Sigmoid colon (tissue), 7 donors: ENCODE results near the gene SEPTIN6. TPM values are rescaled to one million over a fixed set of nuclear protein-coding genes. Genes with fewer than 3 reads are reported as not detected.

Experiments
- DNase-seq: peaks from one replicate; pipeline ENCODE4 v3.0.0-alpha.2; 2019
- H3K27ac ChIP-seq, 4 donors: fragments of 200-600 bp; sonication (generic); one replicate each; pipeline ENCODE4 v1.5.1; 2016 to 2019; ENCODE audit warnings: mild to moderate bottlenecking in 1 of 4
- H3K27me3 ChIP-seq, 3 donors: fragments of 200-600 bp; sonication (generic); one replicate each; pipeline ENCODE4 v1.5.1; 2019; ENCODE audit warnings: mild to moderate bottlenecking in 1 of 3
- H3K36me3 ChIP-seq, 4 donors: fragments of 200-600 bp; sonication (generic); one replicate each; pipeline ENCODE4 v1.5.1; 2016 to 2019
- H3K4me1 ChIP-seq, 4 donors: fragments of 200-600 bp; sonication (generic); one replicate each; pipeline ENCODE4 v1.5.1; 2017 to 2019
- H3K4me3 ChIP-seq, 4 donors: fragments of 200-600 bp; sonication (generic); one replicate each; pipeline ENCODE4 v1.5.1; 2017 to 2019; ENCODE audit warnings: mild to moderate bottlenecking in 2 of 4, moderate library complexity in 1 of 4
- H3K9me3 ChIP-seq, 4 donors: fragments of 200-600 bp in 3 of 4; sonication (generic) in 3 of 4; one replicate each; pipeline versions ENCODE4 v1.5.1 to v1.6.1; 2013 to 2019
- EP300 ChIP-seq, 4 donors: sonication (generic); formaldehyde crosslinking; IDR thresholded peaks; one replicate each; pipeline ENCODE4 v1.6.1; 2017; ENCODE audit warnings: antibody characterized with exemption in 4 of 4
- POLR2A ChIP-seq, 2 donors: fragments of 450-650 bp; IDR thresholded peaks; one replicate each; pipeline ENCODE4 v1.6.1; 2016; ENCODE audit warnings: antibody characterized with exemption in 2 of 2, mild to moderate bottlenecking in 2 of 2, moderate library complexity in 2 of 2
- POLR2AphosphoS5 ChIP-seq, 4 donors: sonication (generic); formaldehyde crosslinking; IDR thresholded peaks; one replicate each; pipeline ENCODE4 v1.6.1; 2017; ENCODE audit warnings: antibody characterized with exemption in 4 of 4
- WGBS, 2 donors: extraction: QIAGEN DNeasy Blood & Tissue Kit; methylation state at CpG; one replicate each; pipeline ENCODE4 v1.1.7; 2013; 5-methylcytosine and 5-hydroxymethylcytosine counted together
- intact Hi-C: fragments of 100-400 bp; cut with DNase I; formaldehyde crosslinking; loops from one replicate; pipeline ENCODE4 v1.15.1; 2023
- polyA plus RNA-seq, 3 donors: library from polyadenylated mRNA; stranded (reverse); fragments of 200-250 nt; gene quantifications; one replicate each; pipeline ENCODE4 v1.2.3, GENCODE V29; 2013
- small RNA-seq, 3 donors: library from RNA; depleted of rRNA; stranded (forward); fragments of <200 nt; gene quantifications; one replicate each; pipeline ENCODE3, GENCODE V24; 2016
- total RNA-seq, 4 donors: library from RNA; depleted of rRNA; stranded (reverse); fragments of >200 nt; gene quantifications; one replicate each; pipeline ENCODE4 v1.1.0, GENCODE V29; 2016
- TF ChIP-seq, protein P1 (sequence below), 4 experiments: fragments of 450-650 bp in 3 of 4; fragments of 200-600 bp in 1 of 4; IDR thresholded peaks; one replicate each; pipeline ENCODE4 v1.5.1; 2016 to 2019; ENCODE audit warnings: antibody characterized with exemption in 4 of 4, mild to moderate bottlenecking in 3 of 4, moderate library complexity in 2 of 4
- donor health status: healthy with polysubstance abuse.
- donor health status: Bipolar disorder and iron deficiency.
- donor health status: healthy.

Gene SEPTIN6
- total and polyA plus RNA-seq, 7 donors: 5.3 to 103 (median 48.2) TPM

- H3K36me3 ChIP-seq: peaks cover 0 to 21% (median 8%) of the 10 kb centered on the region in 4 donors
- H3K27me3 ChIP-seq: no peaks in the 10 kb centered on the region
- intact Hi-C loops: no loop called here
- no peak for DNase-seq
- TF ChIP-seq POLR2A (IDR thresholded peaks at IDR 0.05): no peak
- H3K4me3 ChIP-seq: no peak overlapping the region
- H3K9me3 ChIP-seq: no peaks in the 10 kb centered on the region
- no peak overlapping the region for H3K27ac ChIP-seq
- WGBS, 2 donors: 79 to 86% methylated on average over 17 of the region's 17 CpGs
- H3K4me1 ChIP-seq: no peaks in the 10 kb centered on the region
Observed at GRCh38 chrX:119647552-119648420, 45.2 kb downstream of the SEPTIN6 start.

DNA sequence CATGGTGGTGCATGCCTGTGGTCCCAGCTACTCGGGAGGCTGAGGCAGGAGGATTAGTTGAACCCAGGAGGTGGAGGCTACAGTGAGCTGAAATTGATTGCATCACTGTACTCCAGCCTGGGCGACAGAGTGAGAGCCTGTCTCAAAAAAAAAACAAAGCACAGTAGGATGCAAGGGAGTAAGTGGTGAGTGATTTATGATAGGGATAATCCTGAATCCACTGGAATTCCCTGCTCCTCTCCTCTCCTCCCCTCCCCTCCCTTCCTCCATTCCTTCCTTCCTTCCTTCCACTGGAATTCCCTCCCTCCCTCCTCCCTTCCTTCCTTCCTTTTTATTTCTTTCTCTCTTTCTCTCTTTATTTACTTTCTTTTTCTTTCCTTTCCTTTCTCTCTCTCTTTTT lies 45.9 kb downstream of the SEPTIN6 start:
- TF ChIP-seq EP300 (IDR thresholded peaks at IDR 0.05): no peak
- no peak for TF ChIP-seq POLR2A (IDR thresholded peaks at IDR 0.05)
- no peak for TF ChIP-seq POLR2AphosphoS5 (IDR thresholded peaks at IDR 0.05)
- TF ChIP-seq, protein P1, sequence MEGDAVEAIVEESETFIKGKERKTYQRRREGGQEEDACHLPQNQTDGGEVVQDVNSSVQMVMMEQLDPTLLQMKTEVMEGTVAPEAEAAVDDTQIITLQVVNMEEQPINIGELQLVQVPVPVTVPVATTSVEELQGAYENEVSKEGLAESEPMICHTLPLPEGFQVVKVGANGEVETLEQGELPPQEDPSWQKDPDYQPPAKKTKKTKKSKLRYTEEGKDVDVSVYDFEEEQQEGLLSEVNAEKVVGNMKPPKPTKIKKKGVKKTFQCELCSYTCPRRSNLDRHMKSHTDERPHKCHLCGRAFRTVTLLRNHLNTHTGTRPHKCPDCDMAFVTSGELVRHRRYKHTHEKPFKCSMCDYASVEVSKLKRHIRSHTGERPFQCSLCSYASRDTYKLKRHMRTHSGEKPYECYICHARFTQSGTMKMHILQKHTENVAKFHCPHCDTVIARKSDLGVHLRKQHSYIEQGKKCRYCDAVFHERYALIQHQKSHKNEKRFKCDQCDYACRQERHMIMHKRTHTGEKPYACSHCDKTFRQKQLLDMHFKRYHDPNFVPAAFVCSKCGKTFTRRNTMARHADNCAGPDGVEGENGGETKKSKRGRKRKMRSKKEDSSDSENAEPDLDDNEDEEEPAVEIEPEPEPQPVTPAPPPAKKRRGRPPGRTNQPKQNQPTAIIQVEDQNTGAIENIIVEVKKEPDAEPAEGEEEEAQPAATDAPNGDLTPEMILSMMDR (IDR thresholded peaks at IDR 0.05): no peak
- no peaks in the 10 kb centered on the region for H3K4me1 ChIP-seq
- no peaks in the 10 kb centered on the region for H3K9me3 ChIP-seq
- no peak overlapping the region for H3K4me3 ChIP-seq
- WGBS, 2 donors: 76 to 83% methylated on average over 2 of the region's 2 CpGs
- no peaks in the 10 kb centered on the region for H3K27me3 ChIP-seq
- H3K27ac ChIP-seq: no peak overlapping the region
- peaks cover 0 to 21% (median 6%) of the 10 kb centered on the region in 4 donors for H3K36me3 ChIP-seq
- DNase-seq: no peak
- intact Hi-C loops: no loop called here

DNA sequence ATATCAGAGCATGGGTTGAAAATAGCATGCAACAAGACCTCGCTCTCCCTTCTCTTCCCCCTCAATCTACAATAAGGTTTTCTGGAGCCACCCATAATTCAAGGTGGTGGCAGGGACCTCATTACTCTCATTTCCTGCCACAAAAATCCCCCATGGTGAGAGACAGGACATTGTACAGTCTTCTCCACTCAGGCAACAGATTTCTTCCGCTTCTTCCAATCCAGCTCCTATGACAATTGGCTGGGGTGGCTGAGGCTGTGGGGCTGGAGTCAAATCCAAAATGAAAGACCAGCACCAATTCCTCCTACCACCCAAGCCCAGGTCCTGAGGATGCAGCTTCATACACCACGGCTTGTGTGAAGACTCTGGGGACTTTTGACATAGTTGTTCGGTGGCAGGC lies 46.5 kb downstream of the SEPTIN6 start:
- intact Hi-C loops: no loop called here

DNA sequence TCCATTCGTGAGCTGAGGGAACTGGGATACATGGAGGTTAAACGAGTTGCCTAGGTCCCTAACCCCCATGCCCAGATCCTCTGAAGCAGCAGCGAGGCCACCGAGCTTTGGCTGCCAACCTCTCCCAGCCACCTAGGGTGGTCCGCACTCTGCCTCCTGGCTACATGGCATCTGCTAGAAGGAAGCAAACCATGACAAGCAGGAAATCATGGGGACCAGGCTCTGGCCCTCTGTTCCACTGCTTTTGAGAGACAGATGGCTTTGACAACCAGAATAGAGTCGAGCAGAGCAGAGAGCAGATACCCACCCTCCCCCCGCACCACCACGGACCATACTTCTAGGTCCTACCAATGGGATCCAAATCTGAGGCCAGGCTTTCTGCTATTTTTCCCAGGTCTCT lies 49.3 kb downstream of the SEPTIN6 start:
- no peak for DNase-seq
- Histone ChIP-seq H3K27ac (no peak overlapping the region), H3K9me3 (no peaks in the 10 kb centered on the region), H3K27me3 (no peaks in the 10 kb centered on the region), H3K4me1 (no peaks in the 10 kb centered on the region), H3K4me3 (no peak overlapping the region), H3K36me3 (peaks cover 0 to 8% (median 5%) of the 10 kb centered on the region in 4 donors)
- TF ChIP-seq EP300 (IDR thresholded peaks at IDR 0.05): no peak
- no peak for TF ChIP-seq POLR2AphosphoS5 (IDR thresholded peaks at IDR 0.05)
- TF ChIP-seq, protein P1 (IDR thresholded peaks at IDR 0.05): no peak
- no peak for TF ChIP-seq POLR2A (IDR thresholded peaks at IDR 0.05)
- intact Hi-C loops: no loop called here
- WGBS, 2 donors: 92 to 94% methylated on average over 8 of the region's 8 CpGs

More for the DNA sequence above, 46.5 kb downstream of the SEPTIN6 start:
- Histone ChIP-seq H3K27ac (no peak overlapping the region), H3K4me3 (no peak overlapping the region), H3K4me1 (no peaks in the 10 kb centered on the region), H3K9me3 (no peaks in the 10 kb centered on the region), H3K36me3 (peaks cover 0 to 21% (median 6%) of the 10 kb centered on the region in 4 donors), H3K27me3 (no peaks in the 10 kb centered on the region)
- no peak for DNase-seq
- WGBS, 2 donors: 76 to 92% methylated on average over 4 of the region's 4 CpGs
- TF ChIP-seq, protein P1 (IDR thresholded peaks at IDR 0.05): no peak
- TF ChIP-seq POLR2AphosphoS5 (IDR thresholded peaks at IDR 0.05): no peak

Small RNA genes lying within 50 kb of the gene (small RNA-seq; reads per million reads assigned to genes)
- 5.0 to 7.8 (median 5.8) reads per million in 3 donors for gene MIR766

Other genes with a start within 250 kb of the SEPTIN6 start
- 100 to 1,000 TPM; 269 to 356 (median 336) TPM for gene SLC25A5, start 224.7 kb downstream of the SEPTIN6 start, total RNA-seq
- gene SLC25A5, start 224.7 kb downstream of the SEPTIN6 start, polyA plus RNA-seq: 1,000 to 10,000 TPM in 2 of 3 donors, 100 to 1,000 TPM in 1; 934 to 2,420 (median 1,374) TPM
- gene STEEP1, start 127.8 kb downstream of the SEPTIN6 start, total RNA-seq: 10 to 100 TPM; 19.7 to 25.0 (median 21.9) TPM
- gene STEEP1, start 127.8 kb downstream of the SEPTIN6 start, polyA plus RNA-seq: 10 to 100 TPM; 16.8 to 30.3 (median 20.3) TPM
- gene UBE2A, start 118.6 kb downstream of the SEPTIN6 start, total RNA-seq: 10 to 100 TPM; 26.7 to 51.7 (median 43.1) TPM
- gene UBE2A, start 118.6 kb downstream of the SEPTIN6 start, polyA plus RNA-seq: 100 to 1,000 TPM in 1 of 3 donors, 10 to 100 TPM in 2; 71.1 to 228 (median 93.1) TPM
- 1 to 10 TPM; 4.8 to 6.1 (median 5.0) TPM for gene NKRF, start 86.7 kb downstream of the SEPTIN6 start, total RNA-seq
- 1 to 10 TPM; 2.4 to 5.3 (median 2.5) TPM for gene NKRF, start 86.7 kb downstream of the SEPTIN6 start, polyA plus RNA-seq
- under 1 TPM in 1 of 4 donors, not detected in 3; 0.54 TPM for gene SOWAHD, start 65.4 kb upstream of the SEPTIN6 start, total RNA-seq
- 1 to 10 TPM; 3.0 to 5.3 (median 3.6) TPM for gene SOWAHD, start 65.4 kb upstream of the SEPTIN6 start, polyA plus RNA-seq
- gene RPL39, start 98.5 kb upstream of the SEPTIN6 start, total RNA-seq: 1,000 to 10,000 TPM; 1,495 to 7,662 (median 5,013) TPM
- over 10,000 TPM in 1 of 3 donors, 1,000 to 10,000 TPM in 2; 6,879 to 11,369 (median 6,972) TPM for gene RPL39, start 98.5 kb upstream of the SEPTIN6 start, polyA plus RNA-seq
- 10 to 100 TPM in 2 of 4 donors, 1 to 10 TPM in 2; 6.5 to 11.4 (median 9.2) TPM for gene UPF3B, start 159.8 kb upstream of the SEPTIN6 start, total RNA-seq
- 10 to 100 TPM in 2 of 3 donors, 1 to 10 TPM in 1; 9.0 to 13.2 (median 12.7) TPM for gene UPF3B, start 159.8 kb upstream of the SEPTIN6 start, polyA plus RNA-seq
- 10 to 100 TPM in 2 of 4 donors, 1 to 10 TPM in 2; 7.2 to 15.6 (median 9.6) TPM for gene RNF113A, start 178.6 kb upstream of the SEPTIN6 start, total RNA-seq
- 10 to 100 TPM; 12.5 to 20.2 (median 14.4) TPM for gene RNF113A, start 178.6 kb upstream of the SEPTIN6 start, polyA plus RNA-seq
- gene NDUFA1, start 178.7 kb upstream of the SEPTIN6 start, total RNA-seq: 100 to 1,000 TPM in 1 of 4 donors, 10 to 100 TPM in 3; 51.2 to 106 (median 76.3) TPM
- 100 to 1,000 TPM; 144 to 412 (median 354) TPM for gene NDUFA1, start 178.7 kb upstream of the SEPTIN6 start, polyA plus RNA-seq
- not detected for gene AKAP14, start 202.7 kb upstream of the SEPTIN6 start, total RNA-seq
- gene AKAP14, start 202.7 kb upstream of the SEPTIN6 start, polyA plus RNA-seq: not detected